Measurements from ENCODE around the gene SZT2.

The SZT2 gene

GRCh38 chr1:43484367-43484766 is 94.7 kb downstream of the SZT2 start:
- no peak overlapping the region for H3K27ac ChIP-seq (ENCODE audit: low read depth, low read length)
- WGBS (ENCODE audit: extremely low coverage, insufficient coverage, low lambda C conversion rate) = no CpG with 5 or more reads among the region's 2 CpGs
- no peaks in the 10 kb centered on the region for H3K4me1 ChIP-seq (ENCODE audit: control insufficient read depth, low read depth, low read length)
- no peak overlapping the region for H3K56ac ChIP-seq (ENCODE audit: low read length)
- H3K4me3 ChIP-seq (ENCODE audit: low read length) = no peak overlapping the region
- no peak overlapping the region for H3K4me2 ChIP-seq (ENCODE audit: low read length)
- no peak overlapping the region for H4K5ac ChIP-seq (ENCODE audit: low read length)
- no peaks in the 10 kb centered on the region for H3K36me3 ChIP-seq (ENCODE audit: control insufficient read depth, insufficient read depth, low read length)
- no peak overlapping the region for H4K8ac ChIP-seq (ENCODE audit: low read depth, low read length)
- no peaks in the 10 kb centered on the region for H3K79me1 ChIP-seq (ENCODE audit: low read length)
- no peak overlapping the region for H2BK5ac ChIP-seq (ENCODE audit: low read length)
- no peak overlapping the region for H3K4ac ChIP-seq (ENCODE audit: low read depth, low read length)
- no peak overlapping the region for H2BK15ac ChIP-seq (replicated peaks; ENCODE audit: low read depth)
- H3K27me3 ChIP-seq (ENCODE audit: insufficient read depth, low read length, poor library complexity) = no peaks in the 10 kb centered on the region
- H3K18ac ChIP-seq (ENCODE audit: low read length) = no peak overlapping the region
- H3K79me2 ChIP-seq (ENCODE audit: control insufficient read depth, insufficient read depth, low read length) = no peaks in the 10 kb centered on the region
- no peak overlapping the region for H3K9ac ChIP-seq (ENCODE audit: low read length)
- no peak overlapping the region for H3K23ac ChIP-seq (ENCODE audit: low read length)
- no peak overlapping the region for H2BK120ac ChIP-seq (ENCODE audit: low read depth, low read length)
- DNase-seq = no peak
- no peak overlapping the region for H2AK5ac ChIP-seq (ENCODE audit: low read length)

GRCh38 chr1:43488165-43488564 is 98.5 kb downstream of the SZT2 start:
- no peak overlapping the region for H3K9ac ChIP-seq (ENCODE audit: low read length)
- no peaks in the 10 kb centered on the region for H3K27me3 ChIP-seq (ENCODE audit: insufficient read depth, low read length, poor library complexity)
- H3K4me2 ChIP-seq (ENCODE audit: low read length) = no peak overlapping the region
- no peak overlapping the region for H2BK15ac ChIP-seq (replicated peaks; ENCODE audit: low read depth)
- no peaks in the 10 kb centered on the region for H3K36me3 ChIP-seq (ENCODE audit: control insufficient read depth, insufficient read depth, low read length)
- no peak overlapping the region for H3K27ac ChIP-seq (ENCODE audit: low read depth, low read length)
- no peak overlapping the region for H3K4me3 ChIP-seq (ENCODE audit: low read length)
- H3K56ac ChIP-seq (ENCODE audit: low read length) = no peak overlapping the region
- no CpG with 5 or more reads among the region's 1 CpG for WGBS (ENCODE audit: extremely low coverage, insufficient coverage, low lambda C conversion rate)
- no peak overlapping the region for H4K5ac ChIP-seq (ENCODE audit: low read length)
- no peak overlapping the region for H3K23ac ChIP-seq (ENCODE audit: low read length)
- H4K8ac ChIP-seq (ENCODE audit: low read depth, low read length) = no peak overlapping the region
- no peak overlapping the region for H3K4ac ChIP-seq (ENCODE audit: low read depth, low read length)
- H3K79me2 ChIP-seq (ENCODE audit: control insufficient read depth, insufficient read depth, low read length) = no peaks in the 10 kb centered on the region
- no peaks in the 10 kb centered on the region for H3K79me1 ChIP-seq (ENCODE audit: low read length)
- H3K4me1 ChIP-seq (ENCODE audit: control insufficient read depth, low read depth, low read length) = no peaks in the 10 kb centered on the region
- no peak overlapping the region for H3K18ac ChIP-seq (ENCODE audit: low read length)
- DNase-seq = no peak
- no peak overlapping the region for H2BK120ac ChIP-seq (ENCODE audit: low read depth, low read length)
- H2BK5ac ChIP-seq (ENCODE audit: low read length) = no peak overlapping the region
- H2AK5ac ChIP-seq (ENCODE audit: low read length) = no peak overlapping the region

GRCh38 chr1:43491061-43491460 is 101.4 kb downstream of the SZT2 start:
- H3K4ac ChIP-seq (ENCODE audit: low read depth, low read length) = no peak overlapping the region
- H2AK5ac ChIP-seq (ENCODE audit: low read length) = no peak overlapping the region
- no peak overlapping the region for H3K23ac ChIP-seq (ENCODE audit: low read length)
- no peak overlapping the region for H3K4me3 ChIP-seq (ENCODE audit: low read length)
- H4K5ac ChIP-seq (ENCODE audit: low read length) = no peak overlapping the region
- no peak overlapping the region for H4K8ac ChIP-seq (ENCODE audit: low read depth, low read length)
- no peak overlapping the region for H2BK15ac ChIP-seq (replicated peaks; ENCODE audit: low read depth)
- no peak overlapping the region for H3K27ac ChIP-seq (ENCODE audit: low read depth, low read length)
- no peaks in the 10 kb centered on the region for H3K36me3 ChIP-seq (ENCODE audit: control insufficient read depth, insufficient read depth, low read length)
- no peaks in the 10 kb centered on the region for H3K79me1 ChIP-seq (ENCODE audit: low read length)
- H3K27me3 ChIP-seq (ENCODE audit: insufficient read depth, low read length, poor library complexity) = no peaks in the 10 kb centered on the region
- H3K4me2 ChIP-seq (ENCODE audit: low read length) = no peak overlapping the region
- H3K4me1 ChIP-seq (ENCODE audit: control insufficient read depth, low read depth, low read length) = no peaks in the 10 kb centered on the region
- WGBS (ENCODE audit: extremely low coverage, insufficient coverage, low lambda C conversion rate) = no CpG with 5 or more reads among the region's 1 CpG
- no peak overlapping the region for H3K18ac ChIP-seq (ENCODE audit: low read length)
- H3K9ac ChIP-seq (ENCODE audit: low read length) = no peak overlapping the region
- H2BK120ac ChIP-seq (ENCODE audit: low read depth, low read length) = no peak overlapping the region
- H3K56ac ChIP-seq (ENCODE audit: low read length) = no peak overlapping the region
- H3K79me2 ChIP-seq (ENCODE audit: control insufficient read depth, insufficient read depth, low read length) = no peaks in the 10 kb centered on the region
- no peak overlapping the region for H2BK5ac ChIP-seq (ENCODE audit: low read length)
- DNase-seq = no peak

- no peak overlapping the region for H4K8ac ChIP-seq (ENCODE audit: low read depth, low read length)
- no peak for DNase-seq
- no peaks in the 10 kb centered on the region for H3K36me3 ChIP-seq (ENCODE audit: control insufficient read depth, insufficient read depth, low read length)
- no peak overlapping the region for H3K4ac ChIP-seq (ENCODE audit: low read depth, low read length)
- no peak overlapping the region for H2BK5ac ChIP-seq (ENCODE audit: low read length)
- no peak overlapping the region for H2AK5ac ChIP-seq (ENCODE audit: low read length)
- no peak overlapping the region for H3K4me2 ChIP-seq (ENCODE audit: low read length)
- H3K27ac ChIP-seq (ENCODE audit: low read depth, low read length) = no peak overlapping the region
- no peak overlapping the region for H2BK15ac ChIP-seq (replicated peaks; ENCODE audit: low read depth)
- H3K9ac ChIP-seq (ENCODE audit: low read length) = no peak overlapping the region
- no CpG with 5 or more reads among the region's 2 CpGs for WGBS (ENCODE audit: extremely low coverage, insufficient coverage, low lambda C conversion rate)
- H3K4me3 ChIP-seq (ENCODE audit: low read length) = no peak overlapping the region
- no peak overlapping the region for H3K56ac ChIP-seq (ENCODE audit: low read length)
- H4K5ac ChIP-seq (ENCODE audit: low read length) = no peak overlapping the region
- no peaks in the 10 kb centered on the region for H3K79me1 ChIP-seq (ENCODE audit: low read length)
- H3K18ac ChIP-seq (ENCODE audit: low read length) = no peak overlapping the region
- no peaks in the 10 kb centered on the region for H3K4me1 ChIP-seq (ENCODE audit: control insufficient read depth, low read depth, low read length)
- H3K79me2 ChIP-seq (ENCODE audit: control insufficient read depth, insufficient read depth, low read length) = no peaks in the 10 kb centered on the region
- H3K23ac ChIP-seq (ENCODE audit: low read length) = no peak overlapping the region
- H3K27me3 ChIP-seq (ENCODE audit: insufficient read depth, low read length, poor library complexity) = no peaks in the 10 kb centered on the region
- H2BK120ac ChIP-seq (ENCODE audit: low read depth, low read length) = no peak overlapping the region
Observed at GRCh38 chr1:43492826-43493225, 103.1 kb downstream of the SZT2 start.

GRCh38 chr1:43493661-43494450 is 104.2 kb downstream of the SZT2 start:
- Histone ChIP-seq H3K79me1 (ENCODE audit: low read length) (no peaks in the 10 kb centered on the region), H3K56ac (ENCODE audit: low read length) (no peak overlapping the region), H4K8ac (ENCODE audit: low read depth, low read length) (peak overlapping the region; percentile 65), H3K36me3 (ENCODE audit: control insufficient read depth, insufficient read depth, low read length) (no peaks in the 10 kb centered on the region), H2BK5ac (ENCODE audit: low read length) (no peak overlapping the region), H2BK120ac (ENCODE audit: low read depth, low read length) (peak overlapping the region; percentile 61), H3K4me2 (ENCODE audit: low read length) (no peak overlapping the region), H3K4me3 (ENCODE audit: low read length) (no peak overlapping the region), H3K18ac (ENCODE audit: low read length) (no peak overlapping the region), H3K27ac (ENCODE audit: low read depth, low read length) (no peak overlapping the region), H3K4me1 (ENCODE audit: control insufficient read depth, low read depth, low read length) (no peaks in the 10 kb centered on the region), H2BK15ac (replicated peaks; ENCODE audit: low read depth) (no peak overlapping the region), H3K23ac (ENCODE audit: low read length) (no peak overlapping the region), H3K9ac (ENCODE audit: low read length) (no peak overlapping the region), H3K4ac (ENCODE audit: low read depth, low read length) (no peak overlapping the region), H3K27me3 (ENCODE audit: insufficient read depth, low read length, poor library complexity) (no peaks in the 10 kb centered on the region), H4K5ac (ENCODE audit: low read length) (no peak overlapping the region), H3K79me2 (ENCODE audit: control insufficient read depth, insufficient read depth, low read length) (no peaks in the 10 kb centered on the region), H2AK5ac (ENCODE audit: low read length) (no peak overlapping the region)
- peak; percentile 46 for DNase-seq
- no CpG with 5 or more reads among the region's 11 CpGs for WGBS (ENCODE audit: extremely low coverage, insufficient coverage, low lambda C conversion rate)

GRCh38 chr1:43495204-43495603 is 105.5 kb downstream of the SZT2 start:
- WGBS (ENCODE audit: extremely low coverage, insufficient coverage, low lambda C conversion rate) = no CpG with 5 or more reads among the region's 7 CpGs
- H3K79me1 ChIP-seq (ENCODE audit: low read length) = no peaks in the 10 kb centered on the region
- no peak overlapping the region for H2BK120ac ChIP-seq (ENCODE audit: low read depth, low read length)
- no peaks in the 10 kb centered on the region for H3K79me2 ChIP-seq (ENCODE audit: control insufficient read depth, insufficient read depth, low read length)
- H3K27ac ChIP-seq (ENCODE audit: low read depth, low read length) = no peak overlapping the region
- H2AK5ac ChIP-seq (ENCODE audit: low read length) = no peak overlapping the region
- H3K4me3 ChIP-seq (ENCODE audit: low read length) = no peak overlapping the region
- no peak overlapping the region for H3K9ac ChIP-seq (ENCODE audit: low read length)
- no peaks in the 10 kb centered on the region for H3K36me3 ChIP-seq (ENCODE audit: control insufficient read depth, insufficient read depth, low read length)
- H3K56ac ChIP-seq (ENCODE audit: low read length) = no peak overlapping the region
- H3K4ac ChIP-seq (ENCODE audit: low read depth, low read length) = no peak overlapping the region
- no peak overlapping the region for H3K4me2 ChIP-seq (ENCODE audit: low read length)
- no peak overlapping the region for H3K18ac ChIP-seq (ENCODE audit: low read length)
- no peak overlapping the region for H2BK5ac ChIP-seq (ENCODE audit: low read length)
- no peak overlapping the region for H4K5ac ChIP-seq (ENCODE audit: low read length)
- no peaks in the 10 kb centered on the region for H3K4me1 ChIP-seq (ENCODE audit: control insufficient read depth, low read depth, low read length)
- no peak for DNase-seq
- no peak overlapping the region for H3K23ac ChIP-seq (ENCODE audit: low read length)
- H2BK15ac ChIP-seq (replicated peaks; ENCODE audit: low read depth) = no peak overlapping the region
- no peaks in the 10 kb centered on the region for H3K27me3 ChIP-seq (ENCODE audit: insufficient read depth, low read length, poor library complexity)
- H4K8ac ChIP-seq (ENCODE audit: low read depth, low read length) = no peak overlapping the region

All from mesendoderm (in vitro differentiated cells).